Caki2 (cell line): ENCODE results near the gene TAX1BP3. TPM values are rescaled to one million over a fixed set of nuclear protein-coding genes. Genes with fewer than 3 reads are reported as not detected.

Experiments
- total RNA-seq: library from RNA; depleted of rRNA; stranded (reverse); fragments of >200 nt; shearing (Covaris generic); gene quantifications from 2 replicates; pipeline ENCODE4 v1.2.3, GENCODE V29; 2014; ENCODE audit warnings: low replicate concordance; rRNA removed

TAX1BP3 gene
- total RNA-seq, 1 experiment from 2014 or later: 136 TPM

Other genes starting within 250 kb of the TAX1BP3 start
- gene OR1E2, start 234.7 kb downstream of the TAX1BP3 start, total RNA-seq: not detected in 2 replicates
- gene SPATA22, start 196.8 kb downstream of the TAX1BP3 start, total RNA-seq: not detected in 2 replicates
- not detected in 2 replicates for gene ASPA, start 192.6 kb downstream of the TAX1BP3 start, total RNA-seq
- not detected in 2 replicates for gene TRPV3, start 110.8 kb downstream of the TAX1BP3 start, total RNA-seq
- gene TRPV1, start 59.2 kb downstream of the TAX1BP3 start, total RNA-seq: 0.87 and 0.95 TPM in 2 replicates
- 8.9 and 11.1 TPM in 2 replicates for gene SHPK, start 32.3 kb downstream of the TAX1BP3 start, total RNA-seq
- 7.1 and 7.5 TPM in 2 replicates for gene CTNS, start 31.8 kb downstream of the TAX1BP3 start, total RNA-seq
- 19.1 and 34.7 TPM in 2 replicates for gene EMC6, start 234 bp upstream of the TAX1BP3 start, total RNA-seq
- gene P2RX5, start 27.6 kb upstream of the TAX1BP3 start, total RNA-seq: not detected in 2 replicates
- gene HASPIN, start 55.3 kb upstream of the TAX1BP3 start, total RNA-seq: 9.4 and 9.9 TPM in 2 replicates
- 38.1 and 78.5 TPM in 2 replicates for gene ITGAE, start 132.6 kb upstream of the TAX1BP3 start, total RNA-seq
- 4.8 and 9.3 TPM in 2 replicates for gene NCBP3, start 177.7 kb upstream of the TAX1BP3 start, total RNA-seq
- gene CAMKK1, start 224.5 kb upstream of the TAX1BP3 start, total RNA-seq: 9.7 and 13.6 TPM in 2 replicates
- gene P2RX1, start 247.9 kb upstream of the TAX1BP3 start, total RNA-seq: not detected in 2 replicates